ENCODE measurements around the gene PTOV1. TPM values are rescaled to one million over a fixed set of nuclear protein-coding genes. Genes with fewer than 3 reads are reported as not detected.
A peak's percentile ranks its signal among the peaks of the same experiment; 100 is the strongest.

The PTOV1 gene
- total RNA-seq, 1 experiment from 2014 or later: 296 TPM

DNA sequence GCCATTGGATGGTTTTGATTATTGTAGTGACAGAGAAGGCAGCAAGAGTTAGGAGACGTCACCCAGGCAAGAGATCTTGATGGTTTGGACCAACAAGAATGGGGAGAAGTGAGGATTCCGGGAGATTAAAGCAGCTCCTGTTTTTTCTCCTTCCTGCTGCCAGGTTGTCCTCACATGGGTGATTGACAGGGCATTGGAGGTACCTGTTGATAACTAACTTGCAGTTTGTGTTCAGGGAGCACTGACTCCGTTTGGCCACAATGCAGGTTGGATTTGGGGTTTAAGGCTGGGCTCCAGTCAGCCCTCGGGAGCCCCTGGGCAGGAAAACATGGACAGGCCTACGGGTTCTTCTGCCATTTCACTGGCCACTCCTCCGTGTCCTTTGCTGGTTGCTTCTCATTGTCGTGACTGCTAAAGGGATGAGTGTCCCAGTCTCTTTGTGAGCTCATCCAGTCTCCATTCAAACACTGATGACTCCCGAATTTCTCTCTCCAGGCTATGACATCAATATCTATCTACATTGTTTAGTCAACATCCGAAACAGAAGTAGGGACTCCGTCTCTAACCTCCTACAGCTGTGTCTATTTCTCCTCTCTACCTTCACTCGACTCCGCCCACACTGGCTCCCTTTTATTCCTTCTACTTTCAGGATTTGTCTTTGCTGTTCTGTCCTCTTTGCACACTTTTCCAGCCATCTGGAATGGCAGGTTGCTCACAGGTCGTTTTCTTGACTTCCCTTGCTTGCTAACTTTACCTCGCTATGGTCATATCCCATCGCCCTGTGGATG is 1.3 kb upstream of the PTOV1 start:
- TF ChIP-seq NR2C2 (CRISPR knock-in tag; IDR thresholded peaks at IDR 0.05) (no peak), NFE2L1 (CRISPR knock-in tag; IDR thresholded peaks at IDR 0.05) (no peak), NFATC4 (CRISPR knock-in tag; IDR thresholded peaks at IDR 0.05) (no peak), ZNF423 (CRISPR knock-in tag; IDR thresholded peaks at IDR 0.05) (no peak), ZNF263 (CRISPR knock-in tag; IDR thresholded peaks at IDR 0.05; ENCODE audit: low read depth) (no peak), CBFB (CRISPR knock-in tag; IDR thresholded peaks at IDR 0.05; ENCODE audit: low read depth) (no peak), OVOL2 (CRISPR knock-in tag; IDR thresholded peaks at IDR 0.05; ENCODE audit: borderline replicate concordance) (no peak), SMAD4 (CRISPR knock-in tag; IDR thresholded peaks at IDR 0.05) (no peak), SOX15 (CRISPR knock-in tag; IDR thresholded peaks at IDR 0.05) (no peak)
- TF ChIP-seq, protein P1, sequence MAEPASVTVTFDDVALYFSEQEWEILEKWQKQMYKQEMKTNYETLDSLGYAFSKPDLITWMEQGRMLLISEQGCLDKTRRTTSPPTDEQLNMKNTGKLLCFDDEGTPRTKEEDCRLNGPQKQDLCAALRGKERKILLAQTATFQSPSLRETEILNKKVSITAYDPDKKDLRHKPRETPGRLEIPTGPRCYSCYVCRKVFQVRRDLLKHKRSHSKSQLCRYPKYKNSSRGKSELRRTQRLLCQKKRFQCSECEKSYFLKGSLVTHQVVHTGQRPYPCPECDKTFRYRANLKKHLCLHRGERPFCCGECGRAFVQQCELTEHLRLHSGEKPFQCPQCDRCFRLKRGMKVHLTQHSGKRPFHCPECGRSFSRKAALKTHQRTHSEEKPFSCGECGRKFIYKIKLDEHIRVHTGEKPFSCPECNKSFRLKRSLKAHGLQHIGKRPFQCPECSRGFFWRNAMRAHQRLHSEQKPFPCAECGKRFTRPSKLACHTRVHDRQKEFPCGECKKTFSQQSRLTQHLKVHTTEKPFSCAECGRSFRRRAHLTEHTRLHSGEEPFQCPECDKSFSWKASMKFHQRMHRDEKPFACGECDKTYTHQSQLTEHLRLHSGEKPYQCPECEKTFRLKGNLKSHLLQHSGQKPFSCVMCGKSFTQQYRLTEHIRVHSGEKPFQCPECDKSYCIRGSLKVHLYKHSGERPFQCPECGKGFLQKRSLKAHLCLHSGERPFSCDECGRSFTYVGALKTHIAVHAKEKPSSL (CRISPR knock-in tag; conservative IDR thresholded peaks at IDR 0.05): no peak
- TF ChIP-seq, protein P2, sequence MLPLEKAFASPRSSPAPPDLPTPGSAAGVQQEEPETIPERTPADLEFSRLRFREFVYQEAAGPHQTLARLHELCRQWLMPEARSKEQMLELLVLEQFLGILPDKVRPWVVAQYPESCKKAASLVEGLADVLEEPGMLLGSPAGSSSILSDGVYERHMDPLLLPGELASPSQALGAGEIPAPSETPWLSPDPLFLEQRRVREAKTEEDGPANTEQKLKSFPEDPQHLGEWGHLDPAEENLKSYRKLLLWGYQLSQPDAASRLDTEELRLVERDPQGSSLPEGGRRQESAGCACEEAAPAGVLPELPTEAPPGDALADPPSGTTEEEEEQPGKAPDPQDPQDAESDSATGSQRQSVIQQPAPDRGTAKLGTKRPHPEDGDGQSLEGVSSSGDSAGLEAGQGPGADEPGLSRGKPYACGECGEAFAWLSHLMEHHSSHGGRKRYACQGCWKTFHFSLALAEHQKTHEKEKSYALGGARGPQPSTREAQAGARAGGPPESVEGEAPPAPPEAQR (CRISPR knock-in tag; IDR thresholded peaks at IDR 0.05): no peak
- peaks cover 3% of the 10 kb centered on the region; the same call in 1 of the 2 replicates for H3K27me3 Mint-ChIP-seq (ENCODE audit: low read depth)
- ChIA-PET POLR2A (interaction anchor here (1.2 to 2.6 kb wide), 4 partner anchors 12 to 36 kb away, joined by 3 to 13 read pairs (median 6); partner anchors contain the start of gene FUZ), CTCF (interaction anchor here (0.6 to 2.5 kb wide), 6 partner anchors 10 to 98 kb away, joined by 3 to 22 read pairs (median 4); partner anchors contain the start of gene FUZ)
- H3K27ac Mint-ChIP-seq: peak overlapping the region; percentile 95; the same call in 1 of the 2 replicates
- H3K9me3 Mint-ChIP-seq: peaks cover 10% of the 10 kb centered on the region
- peaks cover 22% of the 10 kb centered on the region for H3K4me1 Mint-ChIP-seq
- peaks cover 21% of the 10 kb centered on the region for H3K36me3 Mint-ChIP-seq
- ATAC-seq: no peak
- DNase-seq (ENCODE audit: low spot score): no peak
- H3K4me3 Mint-ChIP-seq: peak overlapping the region; percentile 86

DNA sequence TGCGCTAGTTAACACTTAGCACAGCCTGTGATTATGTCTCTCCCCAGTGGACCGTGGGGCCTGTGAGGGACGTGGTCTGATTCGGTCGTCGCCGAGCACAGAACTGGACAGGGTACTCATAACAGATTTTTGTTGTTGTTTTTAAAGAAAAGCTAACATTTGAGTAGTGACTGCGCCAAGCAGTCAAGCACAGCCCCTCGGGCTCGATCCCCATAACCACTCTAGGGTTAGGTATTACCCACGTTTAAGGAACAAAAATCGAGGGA is 805 bp upstream of the PTOV1 start:
- CTCF ChIA-PET: interaction anchor here (0.6 to 2.5 kb wide), 12 partner anchors 9 to 280 kb away, joined by 3 to 22 read pairs (median 3); partner anchors contain the start of gene FUZ
- H3K36me3 Mint-ChIP-seq: peaks cover 21% of the 10 kb centered on the region
- peak overlapping the region; percentile 95 for H3K27ac Mint-ChIP-seq
- peak overlapping the region; percentile 86 for H3K4me3 Mint-ChIP-seq
- peaks cover 3% of the 10 kb centered on the region; the same call in 1 of the 2 replicates for H3K27me3 Mint-ChIP-seq (ENCODE audit: low read depth)
- ATAC-seq (no peak; the same call in 1 of the 2 replicates), DNase-seq (ENCODE audit: low spot score) (no peak)
- peaks cover 22% of the 10 kb centered on the region for H3K4me1 Mint-ChIP-seq
- POLR2A ChIA-PET: interaction anchor here (0.8 to 2.6 kb wide), 9 partner anchors 11 to 104 kb away, joined by 3 to 13 read pairs (median 5); partner anchors contain the start of genes AKT1S1, AP2A1, FUZ and TBC1D17
- H3K9me3 Mint-ChIP-seq: peaks cover 10% of the 10 kb centered on the region
- TF ChIP-seq ZBTB21 (CRISPR knock-in tag; IDR thresholded peaks at IDR 0.05; ENCODE audit: borderline replicate concordance) (no peak), CREB1 (CRISPR knock-in tag; IDR thresholded peaks at IDR 0.05) (no peak), NR2C2 (CRISPR knock-in tag; IDR thresholded peaks at IDR 0.05) (no peak), GABPB1 (CRISPR knock-in tag; IDR thresholded peaks at IDR 0.05) (no peak), FOXK1 (CRISPR knock-in tag; IDR thresholded peaks at IDR 0.05) (no peak), ZNF423 (CRISPR knock-in tag; IDR thresholded peaks at IDR 0.05) (no peak), NFATC4 (CRISPR knock-in tag; IDR thresholded peaks at IDR 0.05) (no peak), PRRX2 (CRISPR knock-in tag; IDR thresholded peaks at IDR 0.05) (no peak), SMAD3 (CRISPR knock-in tag; IDR thresholded peaks at IDR 0.05; ENCODE audit: borderline replicate concordance) (no peak), TEAD1 (CRISPR knock-in tag; IDR thresholded peaks at IDR 0.05) (no peak)
- TF ChIP-seq, protein P3, sequence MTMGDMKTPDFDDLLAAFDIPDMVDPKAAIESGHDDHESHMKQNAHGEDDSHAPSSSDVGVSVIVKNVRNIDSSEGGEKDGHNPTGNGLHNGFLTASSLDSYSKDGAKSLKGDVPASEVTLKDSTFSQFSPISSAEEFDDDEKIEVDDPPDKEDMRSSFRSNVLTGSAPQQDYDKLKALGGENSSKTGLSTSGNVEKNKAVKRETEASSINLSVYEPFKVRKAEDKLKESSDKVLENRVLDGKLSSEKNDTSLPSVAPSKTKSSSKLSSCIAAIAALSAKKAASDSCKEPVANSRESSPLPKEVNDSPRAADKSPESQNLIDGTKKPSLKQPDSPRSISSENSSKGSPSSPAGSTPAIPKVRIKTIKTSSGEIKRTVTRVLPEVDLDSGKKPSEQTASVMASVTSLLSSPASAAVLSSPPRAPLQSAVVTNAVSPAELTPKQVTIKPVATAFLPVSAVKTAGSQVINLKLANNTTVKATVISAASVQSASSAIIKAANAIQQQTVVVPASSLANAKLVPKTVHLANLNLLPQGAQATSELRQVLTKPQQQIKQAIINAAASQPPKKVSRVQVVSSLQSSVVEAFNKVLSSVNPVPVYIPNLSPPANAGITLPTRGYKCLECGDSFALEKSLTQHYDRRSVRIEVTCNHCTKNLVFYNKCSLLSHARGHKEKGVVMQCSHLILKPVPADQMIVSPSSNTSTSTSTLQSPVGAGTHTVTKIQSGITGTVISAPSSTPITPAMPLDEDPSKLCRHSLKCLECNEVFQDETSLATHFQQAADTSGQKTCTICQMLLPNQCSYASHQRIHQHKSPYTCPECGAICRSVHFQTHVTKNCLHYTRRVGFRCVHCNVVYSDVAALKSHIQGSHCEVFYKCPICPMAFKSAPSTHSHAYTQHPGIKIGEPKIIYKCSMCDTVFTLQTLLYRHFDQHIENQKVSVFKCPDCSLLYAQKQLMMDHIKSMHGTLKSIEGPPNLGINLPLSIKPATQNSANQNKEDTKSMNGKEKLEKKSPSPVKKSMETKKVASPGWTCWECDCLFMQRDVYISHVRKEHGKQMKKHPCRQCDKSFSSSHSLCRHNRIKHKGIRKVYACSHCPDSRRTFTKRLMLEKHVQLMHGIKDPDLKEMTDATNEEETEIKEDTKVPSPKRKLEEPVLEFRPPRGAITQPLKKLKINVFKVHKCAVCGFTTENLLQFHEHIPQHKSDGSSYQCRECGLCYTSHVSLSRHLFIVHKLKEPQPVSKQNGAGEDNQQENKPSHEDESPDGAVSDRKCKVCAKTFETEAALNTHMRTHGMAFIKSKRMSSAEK (CRISPR knock-in tag; IDR thresholded peaks at IDR 0.05; ENCODE audit: borderline replicate concordance): no peak
- TF ChIP-seq, protein P4, sequence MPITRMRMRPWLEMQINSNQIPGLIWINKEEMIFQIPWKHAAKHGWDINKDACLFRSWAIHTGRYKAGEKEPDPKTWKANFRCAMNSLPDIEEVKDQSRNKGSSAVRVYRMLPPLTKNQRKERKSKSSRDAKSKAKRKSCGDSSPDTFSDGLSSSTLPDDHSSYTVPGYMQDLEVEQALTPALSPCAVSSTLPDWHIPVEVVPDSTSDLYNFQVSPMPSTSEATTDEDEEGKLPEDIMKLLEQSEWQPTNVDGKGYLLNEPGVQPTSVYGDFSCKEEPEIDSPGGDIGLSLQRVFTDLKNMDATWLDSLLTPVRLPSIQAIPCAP (CRISPR knock-in tag; IDR thresholded peaks at IDR 0.05): no peak
- TF ChIP-seq, protein P5, sequence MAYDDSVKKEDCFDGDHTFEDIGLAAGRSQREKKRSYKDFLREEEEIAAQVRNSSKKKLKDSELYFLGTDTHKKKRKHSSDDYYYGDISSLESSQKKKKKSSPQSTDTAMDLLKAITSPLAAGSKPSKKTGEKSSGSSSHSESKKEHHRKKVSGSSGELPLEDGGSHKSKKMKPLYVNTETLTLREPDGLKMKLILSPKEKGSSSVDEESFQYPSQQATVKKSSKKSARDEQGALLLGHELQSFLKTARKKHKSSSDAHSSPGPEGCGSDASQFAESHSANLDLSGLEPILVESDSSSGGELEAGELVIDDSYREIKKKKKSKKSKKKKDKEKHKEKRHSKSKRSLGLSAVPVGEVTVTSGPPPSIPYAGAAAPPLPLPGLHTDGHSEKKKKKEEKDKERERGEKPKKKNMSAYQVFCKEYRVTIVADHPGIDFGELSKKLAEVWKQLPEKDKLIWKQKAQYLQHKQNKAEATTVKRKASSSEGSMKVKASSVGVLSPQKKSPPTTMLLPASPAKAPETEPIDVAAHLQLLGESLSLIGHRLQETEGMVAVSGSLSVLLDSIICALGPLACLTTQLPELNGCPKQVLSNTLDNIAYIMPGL (CRISPR knock-in tag; IDR thresholded peaks at IDR 0.05): no peak
- TF ChIP-seq, protein P6, sequence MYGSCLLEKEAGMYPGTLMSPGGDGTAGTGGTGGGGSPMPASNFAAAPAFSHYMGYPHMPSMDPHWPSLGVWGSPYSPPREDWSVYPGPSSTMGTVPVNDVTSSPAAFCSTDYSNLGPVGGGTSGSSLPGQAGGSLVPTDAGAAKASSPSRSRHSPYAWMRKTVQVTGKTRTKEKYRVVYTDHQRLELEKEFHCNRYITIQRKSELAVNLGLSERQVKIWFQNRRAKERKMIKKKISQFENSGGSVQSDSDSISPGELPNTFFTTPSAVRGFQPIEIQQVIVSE (CRISPR knock-in tag; IDR thresholded peaks at IDR 0.05; ENCODE audit: borderline replicate concordance): no peak

Measured in WTC11 (cell line).